SK-N-SH treated with all-trans-retinoic acid at 6 μM for 48 hours (cell line): ENCODE measurements around the gene ARID2.
A peak's percentile ranks its signal among the peaks of the same experiment; 100 is the strongest.

ENCODE experiments used
- ATAC-seq: fragments of 200-7000 bp; cut with Tn5 transposase; 3 replicates; pipeline ENCODE4 v1.9.1; 2020; ENCODE audit warnings: mild to moderate bottlenecking, moderate library complexity
- BACH2 ChIP-seq: fragments of 250-450 bp; sonication (Bioruptor Pico); IDR thresholded peaks from 2 replicates; pipeline ENCODE4 v1.9.0; 2021; ENCODE audit warnings: mild to moderate bottlenecking, borderline replicate concordance
- CREB5 ChIP-seq: fragments of 250-450 bp; sonication (Bioruptor Pico); IDR thresholded peaks from 2 replicates; pipeline ENCODE4 v1.5.1; 2020; ENCODE audit warnings: low read depth, mild to moderate bottlenecking, moderate library complexity
- CSDC2 ChIP-seq: fragments of 250-450 bp; sonication (Bioruptor Pico); IDR thresholded peaks from 2 replicates; pipeline ENCODE4 v1.5.0; 2020; ENCODE audit warnings: mild to moderate bottlenecking, moderate library complexity
- CSRNP3 ChIP-seq: fragments of 250-450 bp; sonication (Bioruptor Pico); IDR thresholded peaks from 2 replicates; pipeline ENCODE4 v1.5.1; 2021; ENCODE audit warnings: mild to moderate bottlenecking, moderate library complexity
- ESRRG ChIP-seq: fragments of 250-450 bp; sonication (Bioruptor Pico); IDR thresholded peaks from 2 replicates; pipeline ENCODE4 v1.6.1; 2021; ENCODE audit warnings: mild to moderate bottlenecking
- GLIS3 ChIP-seq: fragments of 250-450 bp; sonication (Bioruptor Pico); IDR thresholded peaks from 2 replicates; pipeline ENCODE4 v1.5.0; 2020; ENCODE audit warnings: mild to moderate bottlenecking, moderate library complexity
- ISL1 ChIP-seq: fragments of 250-450 bp; sonication (Bioruptor Pico); IDR thresholded peaks from 2 replicates; pipeline ENCODE4 v2.1.2; 2022; ENCODE audit warnings: mild to moderate bottlenecking, moderate library complexity
- OSR1 ChIP-seq: fragments of 250-450 bp; sonication (Bioruptor Pico); IDR thresholded peaks from 2 replicates; pipeline ENCODE4 v1.8.0; 2022; ENCODE audit warnings: moderate library complexity, mild to moderate bottlenecking, inconsistent platforms
- PATZ1 ChIP-seq: fragments of 250-450 bp; sonication (Bioruptor Pico); IDR thresholded peaks from 2 replicates; pipeline ENCODE4 v1.8.0; 2020; ENCODE audit warnings: mild to moderate bottlenecking, moderate library complexity, borderline replicate concordance
- POU6F1 ChIP-seq: fragments of 250-450 bp; sonication (Bioruptor Pico); IDR thresholded peaks from 2 replicates; pipeline ENCODE4 v1.8.0; 2021; ENCODE audit warnings: low read depth, mild to moderate bottlenecking, moderate library complexity, borderline replicate concordance
- PPARA ChIP-seq: fragments of 250-450 bp; sonication (Bioruptor Pico); IDR thresholded peaks from 2 replicates; pipeline ENCODE4 v1.5.0; 2020; ENCODE audit warnings: mild to moderate bottlenecking, borderline replicate concordance
- SNAI2 ChIP-seq: fragments of 250-450 bp; sonication (Bioruptor Pico); IDR thresholded peaks from 2 replicates; pipeline ENCODE4 v1.5.0; 2020; ENCODE audit warnings: mild to moderate bottlenecking, moderate library complexity
- TCF4 ChIP-seq: fragments of 250-450 bp; sonication (Bioruptor Pico); IDR thresholded peaks from 2 replicates; pipeline ENCODE4 v1.8.0; 2021; ENCODE audit warnings: mild to moderate bottlenecking, moderate library complexity, borderline replicate concordance
- TOX ChIP-seq: fragments of 250-450 bp; sonication (Bioruptor Pico); IDR thresholded peaks from 2 replicates; pipeline ENCODE4 v1.8.0; 2021; ENCODE audit warnings: mild to moderate bottlenecking, moderate library complexity, borderline replicate concordance
- ZC3H10 ChIP-seq: fragments of 250-450 bp; sonication (Bioruptor Pico); IDR thresholded peaks from 2 replicates; pipeline ENCODE4 v1.5.1; 2021; ENCODE audit warnings: mild to moderate bottlenecking, moderate library complexity
- ZFP3 ChIP-seq: fragments of 250-450 bp; sonication (Bioruptor Pico); IDR thresholded peaks from 2 replicates; pipeline ENCODE4 v1.5.0; 2020; ENCODE audit warnings: mild to moderate bottlenecking, moderate library complexity
- ZFP30 ChIP-seq: fragments of 450-650 bp; formaldehyde crosslinking; IDR thresholded peaks from 2 replicates; pipeline ENCODE4 v1.5.0; 2022; ENCODE audit warnings: mild to moderate bottlenecking, moderate library complexity
- ZNF565 ChIP-seq: fragments of 450-650 bp; formaldehyde crosslinking; conservative IDR thresholded peaks from 2 replicates; pipeline ENCODE4 v1.5.0; 2020; ENCODE audit warnings: low read depth, mild to moderate bottlenecking, moderate library complexity
- ZNF70 ChIP-seq: fragments of 450-650 bp; formaldehyde crosslinking; IDR thresholded peaks from 2 replicates; pipeline ENCODE4 v1.5.0; 2020; ENCODE audit warnings: mild to moderate bottlenecking, moderate library complexity
- ZNF8 ChIP-seq: fragments of 450-650 bp; formaldehyde crosslinking; IDR thresholded peaks from 2 replicates; pipeline ENCODE4 v1.5.0; 2020; ENCODE audit warnings: mild to moderate bottlenecking, moderate library complexity

Gene ARID2

GRCh38 chr12:45729233-45730083 is at the start of gene ARID2:
Gene ARID2, plus strand, starts transcription at chr12:45729706. Its CDS starts 131 bp downstream, at chr12:45729837.
- ATAC-seq, result peak; percentile 2
- TF ChIP-seq ZFP30, result no peak
- no peak for TF ChIP-seq GLIS3 (CRISPR knock-in tag)
- no peak for TF ChIP-seq PATZ1
- TF ChIP-seq TOX (CRISPR knock-in tag), result no peak
- no peak for TF ChIP-seq OSR1
- TF ChIP-seq ISL1 (CRISPR knock-in tag), result no peak
- TF ChIP-seq ZNF70 (CRISPR knock-in tag), result no peak
- TF ChIP-seq CSRNP3 (CRISPR knock-in tag), result no peak
- no peak for TF ChIP-seq ZNF8
- TF ChIP-seq SNAI2 (CRISPR knock-in tag), result no peak
- no peak for TF ChIP-seq TCF4 (CRISPR knock-in tag)
- no peak for TF ChIP-seq ZNF565 (CRISPR knock-in tag)
- no peak for TF ChIP-seq ZFP3 (CRISPR knock-in tag)

GRCh38 chr12:45680362-45680761 is 49.1 kb upstream of the ARID2 start:
- ATAC-seq, result no peak
- TF ChIP-seq POU6F1 (CRISPR knock-in tag), result no peak
- no peak for TF ChIP-seq CSDC2
- TF ChIP-seq ZC3H10 (CRISPR knock-in tag), result no peak
- no peak for TF ChIP-seq CSRNP3 (CRISPR knock-in tag)
- TF ChIP-seq ZNF8, result no peak
- no peak for TF ChIP-seq BACH2 (CRISPR knock-in tag)
- TF ChIP-seq TCF4 (CRISPR knock-in tag), result no peak
- no peak for TF ChIP-seq GLIS3 (CRISPR knock-in tag)
- no peak for TF ChIP-seq PPARA (CRISPR knock-in tag)
- no peak for TF ChIP-seq ESRRG (CRISPR knock-in tag)
- no peak for TF ChIP-seq SNAI2 (CRISPR knock-in tag)
- no peak for TF ChIP-seq ZFP30
- no peak for TF ChIP-seq CREB5
- TF ChIP-seq TOX (CRISPR knock-in tag), result no peak
- no peak for TF ChIP-seq ZFP3 (CRISPR knock-in tag)
- no peak for TF ChIP-seq OSR1
- TF ChIP-seq PATZ1, result no peak
- TF ChIP-seq ZNF70 (CRISPR knock-in tag), result no peak
- no peak for TF ChIP-seq ISL1 (CRISPR knock-in tag)
